ENCODE data around the gene MEA1. TPM values are rescaled to one million over a fixed set of nuclear protein-coding genes. Genes with fewer than 3 reads are reported as not detected.
A peak's percentile ranks its signal among the peaks of the same experiment; 100 is the strongest.

Gene MEA1
- total and polyA plus RNA-seq, 2 of the 4 experiments (the other 2 are of a cell fraction) = 116 to 126 TPM

GRCh38 chr6:43052225-43052841, 38.6 kb upstream of the MEA1 start:
- peak overlapping the region; percentile 93 for H2AFZ ChIP-seq (replicated peaks; ENCODE audit: low read length, poor library complexity)
- BruUV-seq (replicated peaks) = TSS peak; percentile 46
- in situ Hi-C loops (cut with MboI; ENCODE audit: low sequenced_read_pairs) = no loop called here

More at GRCh38 chr6:43052225-43052841, 38.6 kb upstream of the MEA1 start:
- Histone ChIP-seq H2BK15ac (ENCODE audit: low read depth, low read length) (peak overlapping the region; percentile 54; the same call in 1 of the 3 replicates), H3K9me1 (ENCODE audit: insufficient read depth, low read length) (peaks cover 21% of the 10 kb centered on the region), H4K20me1 (ENCODE audit: insufficient read depth, low read length) (no peaks in the 10 kb centered on the region), H2BK5ac (ENCODE audit: low read depth, low read length, poor library complexity, severe bottlenecking) (peak overlapping the region; percentile 87), H4K5ac (ENCODE audit: low read depth, low read length) (peak overlapping the region; percentile 99), H3K23ac (ENCODE audit: low read depth, low read length) (peak overlapping the region; percentile 98; the same call in 1 of the 2 replicates), H2AK9ac (replicated peaks; ENCODE audit: low read depth, low read length, poor library complexity) (peak overlapping the region; percentile 100), H3K9ac (ENCODE audit: low read depth, low read length) (peak overlapping the region; percentile 95; the same call in 1 of the 2 replicates), H3K27me3 (ENCODE audit: control insufficient read depth, insufficient read depth, low read length) (no peaks in the 10 kb centered on the region), H4K91ac (ENCODE audit: insufficient read depth, low read depth, low read length) (peak overlapping the region; percentile 88), H3K14ac (replicated peaks; ENCODE audit: low read depth, low read length) (peak overlapping the region; percentile 98), H3K4ac (ENCODE audit: low read depth, low read length) (peak overlapping the region; percentile 98), H2BK120ac (ENCODE audit: low read depth, low read length) (peak overlapping the region; percentile 71; the same call in 1 of the 2 replicates), H3K56ac (ENCODE audit: extremely low read depth, insufficient read depth, low read length) (peak overlapping the region; percentile 89; the same call in 1 of the 2 replicates), H4K8ac (ENCODE audit: low read depth in 2 of 2, low read length in 2 of 2) (peak overlapping the region; percentile 84 to 100), H3K79me1 (ENCODE audit: low read depth in 1 of 2, low read length in 2 of 2) (peaks cover 17 to 50% of the 10 kb centered on the region in 2 experiments; a peak in 3 of 4 replicates), H3K4me1 (ENCODE audit: control insufficient read depth, insufficient read depth, low read length) (peaks cover 18% of the 10 kb centered on the region), H3K36me3 (ENCODE audit: control insufficient read depth, insufficient read depth, low read length) (peaks cover 47% of the 10 kb centered on the region), H2BK20ac (ENCODE audit: low read depth, low read length) (no peak overlapping the region), H3K9me3 (ENCODE audit: control insufficient read depth, insufficient read depth, low read length) (no peaks in the 10 kb centered on the region), H3K4me2 (ENCODE audit: low read depth, low read length) (peak overlapping the region; percentile 99), H2AK5ac (ENCODE audit: low read depth, low read length) (peak overlapping the region; percentile 100), H3K18ac (ENCODE audit: low read depth, low read length) (no peak overlapping the region; the same call in 1 of the 2 replicates), H3K27ac (ENCODE audit: insufficient read depth, low read length) (peak overlapping the region; percentile 87), H3K4me3 (ENCODE audit: insufficient read depth, low read depth, low read length) (peak overlapping the region; percentile 68)
- dilution Hi-C loops (cut with HindIII; ENCODE audit: low sequenced_read_pairs, unreplicated experiment) = no loop called here
- intact Hi-C loops (cut with micrococcal nuclease) = loop anchor here (5.0 kb wide), 1 partner anchor 90 kb away; no protein-coding TSS in a partner anchor
- CTCF ChIA-PET = no interaction called here
- WGBS, 2 experiments (ENCODE audit: extremely low coverage in 2 of 2, insufficient read length in 1 of 2) = 89% methylated on average over 14 of the region's 19 CpGs; no CpG with 5 or more reads in 1 of the 2 experiments
- DNase-seq (no peak), ATAC-seq (ENCODE audit: low read depth) (no peak)
- no peak for TF ChIP-seq USF2 (IDR thresholded peaks at IDR 0.05; ENCODE audit: low read depth, low read length)
- TF ChIP-seq MXI1 (IDR thresholded peaks at IDR 0.05; ENCODE audit: borderline replicate concordance, low read depth, low read length) = no peak
- TF ChIP-seq MAZ (IDR thresholded peaks at IDR 0.05; ENCODE audit: borderline replicate concordance, low read depth, low read length) = no peak
- TF ChIP-seq MAFK (IDR thresholded peaks at IDR 0.05; ENCODE audit: low read depth, low read length) = no peak
- no peak for TF ChIP-seq CEBPB (IDR thresholded peaks at IDR 0.05; ENCODE audit: low read depth, low read length)
- POLR2A ChIA-PET (ENCODE audit: unreplicated experiment) = no interaction called here

All from IMR-90 (cell line).